Upper lobe of left lung (tissue), 6 donors: ENCODE measurements around the gene PTPRZ1. TPM values are rescaled to one million over a fixed set of nuclear protein-coding genes. Genes with fewer than 3 reads are reported as not detected.

ENCODE experiments used
- ATAC-seq, 2 donors: fragments of 200-7000 bp; cut with Tn5 transposase; one replicate each; pipeline ENCODE4 v1.9.1; 2022; ENCODE audit warnings: mild to moderate bottlenecking in 2 of 2, moderate library complexity in 2 of 2; ENCODE audit not compliant: low FRiP score in 2 of 2
- DNase-seq, 2 donors: peaks; one replicate each; pipeline ENCODE4 v3.0.0-alpha.2; 2019 to 2020
- H3K27ac ChIP-seq, 4 donors: fragments of 200-600 bp; sonication (generic); one replicate each; pipeline ENCODE4 v1.5.1; 2016 to 2019
- H3K27me3 ChIP-seq, 4 donors: fragments of 200-600 bp; sonication (generic); one replicate each; pipeline ENCODE4 v1.5.1; 2017 to 2019
- H3K36me3 ChIP-seq, 4 donors: fragments of 200-600 bp; sonication (generic); one replicate each; pipeline ENCODE4 v1.5.1; 2016 to 2019
- H3K4me1 ChIP-seq, 4 donors: fragments of 200-600 bp; sonication (generic); one replicate each; pipeline ENCODE4 v1.5.1; 2018 to 2019
- H3K4me3 ChIP-seq, 4 donors: fragments of 200-600 bp; sonication (generic); one replicate each; pipeline ENCODE4 v1.5.1; 2017 to 2019; ENCODE audit warnings: mild to moderate bottlenecking in 2 of 4, moderate library complexity in 1 of 4
- H3K9me3 ChIP-seq, 4 donors: fragments of 200-600 bp; sonication (generic); one replicate each; pipeline ENCODE4 v1.5.1; 2018 to 2019
- CTCF ChIP-seq, 6 experiments: fragments of 450-650 bp in 4 of 6; fragments of 200-600 bp in 2 of 6; sonication (generic) in 2 of 6; IDR thresholded peaks; one replicate each; pipeline ENCODE4 v1.5.1; 2016 to 2019; ENCODE audit warnings: antibody characterized with exemption in 6 of 6
- EP300 ChIP-seq, 4 donors: sonication (generic); formaldehyde crosslinking; IDR thresholded peaks; one replicate each; pipeline ENCODE4 v1.5.1; 2017; ENCODE audit warnings: antibody characterized with exemption in 4 of 4, control low read depth in 2 of 4
- POLR2A ChIP-seq, 4 donors: fragments of 450-650 bp; IDR thresholded peaks; one replicate each; pipeline ENCODE4 v1.5.1; 2016 to 2017; ENCODE audit warnings: antibody characterized with exemption in 4 of 4, mild to moderate bottlenecking in 2 of 4
- POLR2AphosphoS5 ChIP-seq, 2 donors: sonication (generic); formaldehyde crosslinking; IDR thresholded peaks; one replicate each; pipeline ENCODE4 v1.5.1; 2017; ENCODE audit warnings: antibody characterized with exemption in 2 of 2
- WGBS, 2 donors: methylation state at CpG; one replicate each; pipeline ENCODE4 v1.1.5; 2017 to 2018; 5-methylcytosine and 5-hydroxymethylcytosine counted together
- total RNA-seq, 6 donors: library from RNA; depleted of rRNA in 4 of 6; stranded (reverse); fragments of >200 nt in 4 of 6; gene quantifications; one replicate each; pipeline versions ENCODE4 v1.1.0 to v1.2.1, GENCODE V29; 2016 to 2021
- donor health status: DM: no; HTN: no; CAD: no; lungs with moderate emphysema.
- donor health status: DM: no; HTN: yes; CAD: no; lungs with severe emphysema.

PTPRZ1 gene
- total RNA-seq, 6 donors from 2014 or later, result 0.57 to 7.2 (median 1.2) TPM

- WGBS, 2 donors, result 46 to 50% methylated on average over 1 of the region's 1 CpG
- ATAC-seq, result no peak
- H3K36me3 ChIP-seq, result no peaks in the 10 kb centered on the region
Observed at GRCh38 chr7:121945480-121946236, 72.7 kb downstream of the PTPRZ1 start.

GRCh38 chr7:121953164-121953563 is 80.2 kb downstream of the PTPRZ1 start:
- ATAC-seq (no peak), DNase-seq (no peak)
- Histone ChIP-seq H3K27me3 (no peaks in the 10 kb centered on the region), H3K4me3 (no peak overlapping the region), H3K27ac (no peak overlapping the region), H3K36me3 (no peaks in the 10 kb centered on the region), H3K9me3 (no peaks in the 10 kb centered on the region), H3K4me1 (no peaks in the 10 kb centered on the region)
- TF ChIP-seq EP300 (IDR thresholded peaks at IDR 0.05), result no peak
- no peak for TF ChIP-seq POLR2AphosphoS5 (IDR thresholded peaks at IDR 0.05)

More at GRCh38 chr7:121945480-121946236, 72.7 kb downstream of the PTPRZ1 start:
- no peak for TF ChIP-seq CTCF (IDR thresholded peaks at IDR 0.05)
- no peak for TF ChIP-seq POLR2AphosphoS5 (IDR thresholded peaks at IDR 0.05)
- no peak for TF ChIP-seq POLR2A (IDR thresholded peaks at IDR 0.05)
- TF ChIP-seq EP300 (IDR thresholded peaks at IDR 0.05), result no peak
- no peak for DNase-seq
- Histone ChIP-seq H3K4me3 (no peak overlapping the region), H3K4me1 (no peaks in the 10 kb centered on the region), H3K9me3 (no peaks in the 10 kb centered on the region), H3K27me3 (no peaks in the 10 kb centered on the region), H3K27ac (no peak overlapping the region)

- Histone ChIP-seq H3K27ac (no peak overlapping the region), H3K4me1 (no peaks in the 10 kb centered on the region), H3K36me3 (no peaks in the 10 kb centered on the region), H3K4me3 (no peak overlapping the region), H3K27me3 (no peaks in the 10 kb centered on the region), H3K9me3 (no peaks in the 10 kb centered on the region)
- ATAC-seq (no peak), DNase-seq (no peak)
- WGBS, 2 donors, result 67 to 75% methylated on average over 5 of the region's 5 CpGs
- no peak for TF ChIP-seq EP300 (IDR thresholded peaks at IDR 0.05)
- TF ChIP-seq POLR2AphosphoS5 (IDR thresholded peaks at IDR 0.05), result no peak
- TF ChIP-seq POLR2A (IDR thresholded peaks at IDR 0.05), result no peak
- TF ChIP-seq CTCF (IDR thresholded peaks at IDR 0.05), result no peak
Observed at GRCh38 chr7:121953601-121954000, 80.6 kb downstream of the PTPRZ1 start.

- ATAC-seq (no peak), DNase-seq (no peak)
- H3K27ac ChIP-seq, result no peak overlapping the region
- TF ChIP-seq POLR2AphosphoS5 (IDR thresholded peaks at IDR 0.05), result no peak
- no peak overlapping the region for H3K4me3 ChIP-seq
- H3K36me3 ChIP-seq, result no peaks in the 10 kb centered on the region
- no peaks in the 10 kb centered on the region for H3K27me3 ChIP-seq
- H3K4me1 ChIP-seq, result no peaks in the 10 kb centered on the region
- 86 to 94% methylated on average over 1 of the region's 1 CpG for WGBS, 2 donors
- no peaks in the 10 kb centered on the region for H3K9me3 ChIP-seq
Observed at GRCh38 chr7:121954803-121955202, 81.8 kb downstream of the PTPRZ1 start.

GRCh38 chr7:121957626-121958025 is 84.7 kb downstream of the PTPRZ1 start:
- H3K9me3 ChIP-seq, result no peaks in the 10 kb centered on the region
- no peaks in the 10 kb centered on the region for H3K27me3 ChIP-seq
- DNase-seq, result no peak
- H3K4me1 ChIP-seq, result no peaks in the 10 kb centered on the region
- H3K36me3 ChIP-seq, result no peaks in the 10 kb centered on the region
- no peak overlapping the region for H3K4me3 ChIP-seq
- no peak for ATAC-seq
- H3K27ac ChIP-seq, result no peak overlapping the region
- TF ChIP-seq EP300 (IDR thresholded peaks at IDR 0.05) (no peak), POLR2A (IDR thresholded peaks at IDR 0.05) (no peak), CTCF (IDR thresholded peaks at IDR 0.05) (no peak), POLR2AphosphoS5 (IDR thresholded peaks at IDR 0.05) (no peak)
- whole genome bisulfite sequencing, 2 donors, result 53 to 56% methylated on average over 1 of the region's 1 CpG

GRCh38 chr7:121960678-121961077 is 87.7 kb downstream of the PTPRZ1 start:
- H3K9me3 ChIP-seq, result no peaks in the 10 kb centered on the region
- H3K27ac ChIP-seq, result no peak overlapping the region
- TF ChIP-seq POLR2A (IDR thresholded peaks at IDR 0.05) (no peak), CTCF (IDR thresholded peaks at IDR 0.05) (no peak), POLR2AphosphoS5 (IDR thresholded peaks at IDR 0.05) (no peak), EP300 (IDR thresholded peaks at IDR 0.05) (no peak)
- no peaks in the 10 kb centered on the region for H3K27me3 ChIP-seq
- no peaks in the 10 kb centered on the region for H3K36me3 ChIP-seq
- H3K4me1 ChIP-seq, result no peaks in the 10 kb centered on the region
- no peak for ATAC-seq
- no peak for DNase-seq
- WGBS, 2 donors, result 67 to 71% methylated on average over 4 of the region's 4 CpGs
- no peak overlapping the region for H3K4me3 ChIP-seq
